Body of pancreas (tissue), 4 donors: ENCODE data around the gene CAPN10.

ENCODE experiments used
- POLR2A ChIP-seq, 3 donors: fragments of 450-650 bp; IDR thresholded peaks; one replicate each; pipeline ENCODE4 v1.6.1; 2016; ENCODE audit warnings: antibody characterized with exemption in 3 of 3, mild to moderate bottlenecking in 2 of 3
- TF ChIP-seq, protein P1 (sequence below), 7 experiments: fragments of 450-650 bp in 4 of 7; fragments of 200-600 bp in 3 of 7; sonication (generic) in 3 of 7; IDR thresholded peaks; one replicate each; pipeline ENCODE4 v1.5.1; 2016 to 2019; ENCODE audit warnings: antibody characterized with exemption in 7 of 7

- no peak for TF ChIP-seq POLR2A (IDR thresholded peaks at IDR 0.05)
- TF ChIP-seq, protein P1, sequence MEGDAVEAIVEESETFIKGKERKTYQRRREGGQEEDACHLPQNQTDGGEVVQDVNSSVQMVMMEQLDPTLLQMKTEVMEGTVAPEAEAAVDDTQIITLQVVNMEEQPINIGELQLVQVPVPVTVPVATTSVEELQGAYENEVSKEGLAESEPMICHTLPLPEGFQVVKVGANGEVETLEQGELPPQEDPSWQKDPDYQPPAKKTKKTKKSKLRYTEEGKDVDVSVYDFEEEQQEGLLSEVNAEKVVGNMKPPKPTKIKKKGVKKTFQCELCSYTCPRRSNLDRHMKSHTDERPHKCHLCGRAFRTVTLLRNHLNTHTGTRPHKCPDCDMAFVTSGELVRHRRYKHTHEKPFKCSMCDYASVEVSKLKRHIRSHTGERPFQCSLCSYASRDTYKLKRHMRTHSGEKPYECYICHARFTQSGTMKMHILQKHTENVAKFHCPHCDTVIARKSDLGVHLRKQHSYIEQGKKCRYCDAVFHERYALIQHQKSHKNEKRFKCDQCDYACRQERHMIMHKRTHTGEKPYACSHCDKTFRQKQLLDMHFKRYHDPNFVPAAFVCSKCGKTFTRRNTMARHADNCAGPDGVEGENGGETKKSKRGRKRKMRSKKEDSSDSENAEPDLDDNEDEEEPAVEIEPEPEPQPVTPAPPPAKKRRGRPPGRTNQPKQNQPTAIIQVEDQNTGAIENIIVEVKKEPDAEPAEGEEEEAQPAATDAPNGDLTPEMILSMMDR (IDR thresholded peaks at IDR 0.05), result peak; percentile 19 to 71 (median 62)
Measured at GRCh38 chr2:240604291-240604938, 17.9 kb downstream of the CAPN10 start.
